AG09319 (cell line): ENCODE data around the gene CFDP1.

Experiments
- DNase-seq: peaks from one replicate; pipeline ENCODE4 v3.0.0-alpha.2; 2010; ENCODE audit warnings: low read depth; ENCODE audit errors: extremely low read depth
- CTCF ChIP-seq: IDR thresholded peaks from 2 replicates; pipeline ENCODE4 v1.5.1; 2011; ENCODE audit warnings: low read depth, mild to moderate bottlenecking, inconsistent platforms, low read length, moderate library complexity

CFDP1 gene

GRCh38 chr16:75261590-75262078 lies 171.7 kb downstream of the CFDP1 start:
- no peak for TF ChIP-seq CTCF
- DNase-seq, result no peak

- no peak for DNase-seq
These were observed 172.3 kb downstream of the CFDP1 start for GRCh38 chr16:75260851-75261589.

GRCh38 chr16:75258807-75259141 lies 174.5 kb downstream of the CFDP1 start:
- DNase-seq, result no peak
- no peak for TF ChIP-seq CTCF

More at GRCh38 chr16:75260851-75261589, 172.3 kb downstream of the CFDP1 start:
- TF ChIP-seq CTCF, result no peak

- no peak for TF ChIP-seq CTCF
- DNase-seq, result no peak
These were observed 175.2 kb downstream of the CFDP1 start for GRCh38 chr16:75257886-75258806.

GRCh38 chr16:75256696-75257343 lies 176.5 kb downstream of the CFDP1 start:
- TF ChIP-seq CTCF, result no peak
- DNase-seq, result no peak

- TF ChIP-seq CTCF, result no peak
- no peak for DNase-seq
These were observed 177.2 kb downstream of the CFDP1 start for GRCh38 chr16:75256059-75256571.
